Renal pelvis (tissue), 4 donors: ENCODE results near the gene RPL15. TPM values are rescaled to one million over a fixed set of nuclear protein-coding genes. Genes with fewer than 3 reads are reported as not detected.
"Not testable (repeated sequence)": the region's sequence is repeated elsewhere in the genome, so short reads cannot be mapped to it uniquely, and the experiment has no call there.

Experiments used
- DNase-seq: peaks from one replicate; pipeline ENCODE4 v3.0.0-alpha.2; 2013
- polyA plus RNA-seq, 3 donors: library from polyadenylated mRNA; unstranded; fragments of 120-200 nt; gene quantifications; one replicate each; pipeline ENCODE4 v1.2.1, GENCODE V29; 2013; ENCODE audit not compliant: insufficient read length in 3 of 3

Gene RPL15
- polyA plus RNA-seq, 3 donors, result 1,937 to 2,361 (median 2,318) TPM

- no peak for DNase-seq
Observed at GRCh38 chr3:23877329-23877980, 39.5 kb upstream of the RPL15 start.

GRCh38 chr3:23879485-23879884, 37.4 kb upstream of the RPL15 start:
- no peak for DNase-seq

GRCh38 chr3:23880703-23881339, 36.1 kb upstream of the RPL15 start:
- no peak for DNase-seq

GRCh38 chr3:23881993-23882392, 34.9 kb upstream of the RPL15 start:
- DNase-seq, result not testable (repeated sequence)

- DNase-seq, result no peak
Observed at GRCh38 chr3:23882487-23882918, 34.4 kb upstream of the RPL15 start.

GRCh38 chr3:23884481-23884880, 32.5 kb upstream of the RPL15 start:
- DNase-seq, result no peak

- DNase-seq, result no peak
Observed at GRCh38 chr3:23885210-23885609, 31.7 kb upstream of the RPL15 start.

GRCh38 chr3:23886311-23886710, 30.6 kb upstream of the RPL15 start:
- no peak for DNase-seq

- DNase-seq, result no peak
Observed at GRCh38 chr3:23888617-23889228, 28.2 kb upstream of the RPL15 start.

- DNase-seq, result no peak
Observed at GRCh38 chr3:23889386-23889785, 27.5 kb upstream of the RPL15 start.

- no peak for DNase-seq
Observed at GRCh38 chr3:23889950-23890349, 27.0 kb upstream of the RPL15 start.

- DNase-seq, result no peak
Observed at GRCh38 chr3:23894254-23895061, 22.5 kb upstream of the RPL15 start.

GRCh38 chr3:23895181-23895580, 21.8 kb upstream of the RPL15 start:
- no peak for DNase-seq

- no peak for DNase-seq
Observed at GRCh38 chr3:23900744-23901143, 16.2 kb upstream of the RPL15 start.

GRCh38 chr3:23904545-23904944, 12.4 kb upstream of the RPL15 start:
- DNase-seq, result no peak

GRCh38 chr3:23909341-23909740, 7.6 kb upstream of the RPL15 start:
- DNase-seq, result no peak

GRCh38 chr3:23911397-23911796, 5.5 kb upstream of the RPL15 start:
- DNase-seq, result no peak

GRCh38 chr3:23912335-23912734, 4.6 kb upstream of the RPL15 start:
- not testable (repeated sequence) for DNase-seq

GRCh38 chr3:23913182-23913581, 3.8 kb upstream of the RPL15 start:
- no peak for DNase-seq

- no peak for DNase-seq
Observed at GRCh38 chr3:23913873-23914743, 2.8 kb upstream of the RPL15 start.

GRCh38 chr3:23915537-23916108, 1.3 kb upstream of the RPL15 start:
- DNase-seq, result no peak
